Fibroblast of peridontal ligament (primary cell): ENCODE measurements around the gene FEM1C.

ENCODE experiments used
- DNase-seq: peaks from one replicate; pipeline ENCODE4 v3.0.0-alpha.2; 2010; ENCODE audit errors: extremely low read depth

Gene FEM1C

DNA sequence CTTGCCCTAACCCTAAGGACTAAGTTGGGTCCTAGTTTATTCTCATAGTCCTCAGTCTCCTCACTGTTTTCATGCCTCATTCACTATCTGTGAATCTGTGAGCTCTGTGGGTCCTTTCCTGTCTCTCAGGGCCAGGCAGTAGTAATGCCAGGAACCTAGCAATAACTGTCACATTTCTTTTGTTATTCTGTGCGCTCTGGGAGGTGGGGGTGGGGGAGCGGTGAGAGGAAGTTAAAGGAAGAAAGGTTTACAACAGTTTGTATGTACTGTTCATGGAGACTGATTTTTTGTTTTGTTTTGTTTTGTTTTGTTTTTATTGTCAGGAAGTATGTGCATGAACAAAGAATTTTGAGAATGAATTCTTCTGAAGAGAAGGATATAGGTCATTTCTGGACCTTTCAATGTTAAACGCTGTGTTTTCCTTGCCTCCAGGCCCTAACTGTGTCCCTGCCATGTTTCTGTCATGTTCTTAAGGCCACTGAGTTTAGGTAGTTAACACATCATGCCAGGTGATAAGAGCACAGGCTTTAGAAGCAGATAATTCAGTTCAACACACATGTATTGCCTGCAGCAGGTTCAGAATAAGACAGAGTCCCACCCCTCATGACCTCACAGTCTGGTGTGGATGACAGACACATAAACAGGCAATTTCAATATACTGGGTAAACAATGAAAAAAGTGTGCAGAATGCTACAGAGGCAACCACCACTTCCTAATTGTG lies 13.3 kb upstream of the FEM1C start:
- DNase-seq, result no peak

GRCh38 chr5:115556276-115556675 lies 11.7 kb upstream of the FEM1C start:
- no peak for DNase-seq

DNA sequence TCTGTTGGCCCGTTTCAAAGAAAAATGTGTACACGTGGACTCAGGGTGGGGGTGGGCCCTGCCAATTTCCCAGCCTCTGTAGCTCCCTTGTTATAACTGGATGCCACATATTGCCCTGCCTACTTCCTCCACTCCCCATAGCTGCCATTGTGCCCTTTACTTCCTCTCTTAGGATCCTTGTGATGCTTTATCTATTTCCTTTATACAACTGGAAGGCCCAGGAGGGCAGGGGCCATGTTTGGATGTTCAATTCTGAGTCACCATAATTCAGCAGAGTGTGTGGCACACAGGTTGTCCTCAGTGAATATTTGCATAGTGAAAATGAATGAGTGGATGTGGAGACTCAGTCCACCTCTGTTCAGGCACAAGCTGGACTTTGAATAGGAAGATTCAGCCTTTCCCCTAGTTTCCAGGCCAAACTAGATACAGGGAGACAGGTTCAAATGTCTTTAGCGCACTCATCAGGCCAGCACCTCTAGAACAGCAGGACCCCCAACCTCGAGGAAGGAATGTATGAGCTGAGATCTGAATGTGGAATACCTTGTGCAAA lies 10.6 kb upstream of the FEM1C start:
- DNase-seq, result no peak

- peak; percentile 33 for DNase-seq
Observed at GRCh38 chr5:115553082-115553481, 8.5 kb upstream of the FEM1C start.

DNA sequence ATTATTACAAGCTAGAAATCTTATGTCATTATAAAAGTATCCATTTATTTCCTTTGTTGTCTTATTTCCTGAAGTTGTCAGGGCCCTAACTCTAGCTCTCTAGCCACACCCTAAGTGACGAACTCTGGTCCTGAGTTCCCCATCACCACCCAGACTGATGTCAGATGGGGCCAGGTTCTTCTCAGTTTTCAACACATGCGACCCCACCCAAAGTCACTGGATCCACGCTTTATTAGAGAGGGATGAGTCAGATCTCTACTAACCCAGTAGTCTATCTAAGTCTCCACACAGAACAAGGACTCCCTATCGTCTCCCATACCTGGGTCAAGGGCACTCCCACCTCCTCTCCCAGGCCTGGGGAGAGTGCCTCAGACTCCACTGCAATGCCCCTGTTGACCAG lies 6.8 kb upstream of the FEM1C start:
- DNase-seq, result peak; percentile 36

DNA sequence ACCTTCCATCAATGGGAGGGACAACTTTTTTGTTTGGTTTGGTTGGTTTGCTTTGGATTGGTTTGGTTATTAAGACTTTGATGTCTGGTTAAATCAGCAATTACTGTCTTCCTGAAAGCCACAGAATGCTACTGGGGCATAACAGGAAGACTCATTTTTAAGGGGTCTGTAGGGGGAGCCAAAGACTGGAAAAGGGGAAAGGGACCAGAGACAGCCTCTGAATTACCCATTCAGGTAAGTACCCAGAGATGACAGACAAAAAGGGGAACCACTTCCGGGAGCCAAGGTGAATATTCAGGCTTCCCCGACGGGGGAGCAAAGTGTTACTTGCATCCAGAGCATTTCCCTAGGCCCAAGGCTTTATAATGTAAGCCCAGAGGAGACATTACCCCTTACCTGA lies 4.6 kb upstream of the FEM1C start:
- DNase-seq, result no peak

DNA sequence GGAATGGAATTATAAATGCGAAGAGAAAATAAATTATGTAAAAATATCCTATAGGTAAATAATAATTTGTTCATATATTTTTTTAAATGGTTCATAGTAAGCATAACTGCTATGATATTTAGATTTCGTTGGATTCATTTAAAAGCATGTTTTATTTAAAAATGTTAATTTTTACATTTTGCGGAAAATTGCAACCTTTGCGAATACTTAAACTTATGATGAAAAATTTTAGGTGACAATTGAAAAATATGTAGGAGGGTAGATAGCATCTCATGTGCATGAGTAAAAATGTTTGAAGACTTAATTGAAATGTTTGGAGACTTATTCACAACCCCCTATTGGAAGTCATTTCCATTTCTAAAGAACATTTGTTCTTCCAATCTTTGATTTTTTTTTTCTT lies 4.1 kb upstream of the FEM1C start:
- DNase-seq, result no peak

DNA sequence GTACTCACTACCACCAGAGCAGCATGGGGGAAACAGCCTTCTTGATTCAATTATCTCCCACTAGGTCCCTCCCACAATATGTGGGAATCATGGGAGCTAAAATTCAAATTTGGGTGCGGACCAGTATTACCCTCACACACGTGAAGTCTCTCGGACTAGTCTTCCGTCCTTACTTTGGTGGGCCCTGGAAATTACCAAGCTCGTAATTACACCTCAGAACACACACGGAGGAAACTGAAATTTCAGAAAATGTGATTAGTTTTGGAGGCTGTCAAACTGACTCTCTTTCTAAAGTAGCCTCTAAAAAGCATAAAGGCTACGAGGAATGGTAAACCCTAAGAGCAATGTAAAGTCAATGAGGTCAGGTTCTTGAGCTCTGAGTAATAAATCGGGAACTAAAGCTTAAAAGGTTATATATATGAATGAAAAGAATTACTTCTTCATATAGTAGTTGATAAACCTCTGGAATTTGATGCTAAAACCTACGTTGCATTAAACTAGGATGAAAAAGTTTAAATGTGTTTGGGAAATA lies 842 bp upstream of the FEM1C start:
- no peak for DNase-seq

GRCh38 chr5:115544043-115544435 lies 536 bp downstream of the FEM1C start:
- no peak for DNase-seq

DNA sequence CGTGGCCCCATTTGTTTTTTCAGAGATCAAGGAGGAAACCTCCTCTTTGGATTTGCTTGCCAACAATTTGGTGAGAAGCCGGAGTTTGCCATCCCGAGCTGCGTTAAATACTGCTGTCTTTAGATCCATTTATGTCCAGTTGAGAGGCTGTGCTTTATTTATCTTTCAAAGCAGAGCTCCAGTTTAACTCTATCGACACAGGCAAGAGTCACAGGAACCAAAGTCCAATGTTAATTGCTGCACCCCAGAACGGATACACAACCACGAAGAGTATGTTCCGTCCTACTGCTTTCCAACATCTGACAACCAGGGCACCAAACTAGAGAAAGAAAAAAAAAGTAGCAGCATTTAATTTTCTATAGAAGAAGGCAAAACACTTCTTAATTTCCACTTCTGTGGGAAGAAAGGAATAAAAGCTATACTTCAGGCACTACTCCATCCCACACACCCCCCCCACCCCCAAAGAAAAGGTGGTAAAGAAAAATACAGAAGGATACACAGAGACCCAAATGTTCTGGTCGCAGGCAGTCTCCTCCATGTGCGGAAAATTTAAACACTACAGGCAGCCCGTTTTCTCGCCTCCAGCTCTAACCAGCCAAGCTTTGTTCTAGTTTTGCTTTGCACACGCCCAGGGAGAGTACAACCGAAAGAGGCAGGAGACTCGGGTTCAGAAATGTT lies 1.1 kb downstream of the FEM1C start:
- peak; percentile 67 for DNase-seq

DNA sequence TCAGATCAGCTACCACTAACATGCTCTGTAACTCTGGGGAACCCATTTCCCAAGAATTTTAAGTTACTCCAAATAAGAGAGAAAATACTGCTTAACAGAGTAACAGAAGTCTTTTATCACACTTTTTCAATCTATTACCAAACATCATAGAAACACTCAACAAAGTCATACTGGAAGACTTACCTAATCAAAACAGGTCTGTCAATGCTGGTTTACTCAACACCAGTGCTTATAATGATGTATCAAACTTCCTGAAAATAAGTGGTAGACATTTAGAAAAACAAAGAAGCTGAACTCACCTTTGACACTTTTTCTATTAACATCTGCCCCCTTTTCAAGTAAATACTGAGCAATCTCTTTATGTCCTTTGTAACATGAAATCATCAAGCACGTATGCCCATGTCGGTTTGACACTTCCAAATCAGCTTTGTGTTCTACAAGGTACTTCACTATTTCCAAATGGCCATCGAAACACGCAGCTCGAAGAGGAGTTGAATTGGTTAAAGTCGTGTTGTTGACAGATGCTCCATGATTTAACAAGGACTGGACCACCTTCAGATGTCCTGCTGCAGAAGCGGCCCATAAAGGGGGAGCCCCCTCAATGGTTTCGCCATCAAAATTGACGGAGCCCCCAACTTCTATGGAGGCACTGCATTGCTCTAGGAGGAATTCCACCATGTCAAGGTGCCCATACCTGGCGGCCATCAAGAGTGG lies 1.8 kb downstream of the FEM1C start:
- no peak for DNase-seq

GRCh38 chr5:115542086-115542485 lies 2.5 kb downstream of the FEM1C start:
- DNase-seq, result no peak

- peak; percentile 27 for DNase-seq
Observed at GRCh38 chr5:115541611-115542010, 3.0 kb downstream of the FEM1C start.

- DNase-seq, result no peak
Observed at GRCh38 chr5:115535479-115536035, 9.0 kb downstream of the FEM1C start.

DNA sequence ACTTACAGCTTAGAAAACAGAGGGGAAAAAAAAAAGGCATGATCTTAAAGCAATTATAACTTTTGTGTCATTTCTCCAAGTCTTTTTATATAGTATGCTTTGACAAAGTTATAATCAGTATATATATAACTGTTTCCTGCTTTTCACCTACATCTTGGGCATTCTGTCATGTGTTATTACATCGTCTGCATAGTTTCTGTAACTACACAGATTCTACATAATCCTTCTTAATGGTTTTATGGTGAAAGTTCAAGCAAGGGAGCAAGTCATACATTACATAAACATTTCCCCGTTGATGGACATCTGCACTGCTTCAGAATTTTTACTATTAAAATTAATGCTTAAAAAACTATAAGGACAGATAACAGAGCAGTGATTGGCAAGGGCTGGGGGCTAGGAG lies 12.1 kb downstream of the FEM1C start:
- no peak for DNase-seq

- no peak for DNase-seq
Observed at GRCh38 chr5:115531787-115532367, 12.7 kb downstream of the FEM1C start.

- no peak for DNase-seq
Observed at GRCh38 chr5:115531380-115531779, 13.2 kb downstream of the FEM1C start.

GRCh38 chr5:115530426-115530825 lies 14.1 kb downstream of the FEM1C start:
- DNase-seq, result peak; percentile 74

- DNase-seq, result no peak
Observed at GRCh38 chr5:115526604-115527003, 18.0 kb downstream of the FEM1C start.

DNA sequence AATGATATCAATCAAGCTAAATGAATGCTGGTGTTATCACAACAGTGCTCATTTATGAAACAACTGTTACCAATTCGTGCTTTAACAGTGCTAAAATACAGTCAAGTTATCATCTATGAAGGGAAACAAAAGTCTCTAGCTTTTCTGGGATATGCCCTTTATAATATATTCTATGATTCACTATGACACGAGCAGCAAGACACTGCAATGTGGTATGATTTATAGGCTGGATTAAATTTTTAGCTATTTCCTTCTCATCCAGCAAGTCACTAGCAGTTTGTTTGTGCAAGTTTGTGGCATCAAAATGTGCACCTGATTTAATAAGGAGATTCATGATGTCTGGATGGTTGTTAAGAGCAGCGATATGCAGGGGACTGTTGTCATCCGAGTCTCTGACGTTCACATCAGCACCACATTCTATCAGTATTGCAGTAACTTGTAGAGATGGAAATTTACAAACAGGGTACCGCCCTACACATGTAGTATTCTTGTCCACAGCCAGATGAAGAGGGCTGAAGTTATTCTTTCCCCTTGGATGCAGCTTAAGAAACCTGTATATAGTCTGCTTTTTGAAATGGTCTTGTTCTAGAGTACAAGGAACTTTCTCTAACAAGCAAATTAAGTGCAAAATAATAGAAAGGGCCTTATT lies 20.3 kb downstream of the FEM1C start:
- DNase-seq, result no peak

DNA sequence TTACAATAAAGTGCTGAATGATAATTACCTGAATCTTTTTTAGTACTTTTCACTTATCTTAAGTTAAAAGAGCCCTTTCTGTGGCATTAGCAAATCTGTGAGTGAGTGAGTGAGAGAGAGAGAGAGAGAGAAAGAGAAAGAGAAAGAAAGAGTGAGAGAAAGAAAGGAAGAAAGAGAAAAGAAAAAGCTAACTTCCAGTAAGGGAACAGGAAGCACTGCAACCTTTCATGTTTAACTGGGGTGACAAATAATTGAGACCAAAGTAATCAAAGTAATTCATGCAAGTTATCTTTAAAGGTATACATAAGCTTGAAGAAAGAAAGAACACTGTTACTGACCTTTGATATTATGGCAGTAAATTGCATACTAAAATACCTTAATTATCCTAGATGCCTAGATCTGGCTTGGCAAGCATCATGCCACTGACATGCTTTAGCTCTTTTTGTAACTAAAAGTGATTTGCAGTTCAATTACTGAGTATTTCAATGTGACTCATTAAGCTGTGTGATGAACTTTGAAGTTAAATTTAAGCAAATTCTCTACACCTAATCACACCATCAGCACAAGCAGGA lies 21.7 kb downstream of the FEM1C start:
- DNase-seq, result no peak
